WTC11 (cell line): ENCODE results near the gene REC8. TPM values are rescaled to one million over a fixed set of nuclear protein-coding genes. Genes with fewer than 3 reads are reported as not detected.

ENCODE experiments used
- ATAC-seq: fragments of 200-7000 bp; cut with Tn5 transposase; 2 replicates; pipeline ENCODE4 v1.10.0; 2021; ENCODE audit warnings: mild to moderate bottlenecking, moderate library complexity
- CTCF ChIA-PET: fragments of 300-600 bp; sonication (Branson Sonifier 250); formaldehyde crosslinking; loops from one replicate; lab custom pipeline; 2021; ENCODE audit warnings: antibody characterized with exemption; lab: Charles Lee
- POLR2A ChIA-PET: fragments of 350-600 bp; sonication (Branson Sonifier 250); formaldehyde crosslinking; loops from one replicate; lab custom pipeline; 2021; ENCODE audit warnings: antibody characterized with exemption; lab: Charles Lee
- DNase-seq: peaks from one replicate; pipeline ENCODE4 v3.0.0; 2021; ENCODE audit warnings: low spot score
- H3K27ac Mint-ChIP-seq: 2 replicates; pipeline ENCODE4 v1.8.0; 2021; ENCODE audit warnings: mixed read lengths
- H3K27me3 Mint-ChIP-seq: 2 replicates; pipeline ENCODE4 v1.8.0; 2021; ENCODE audit warnings: low read depth, mild to moderate bottlenecking, moderate library complexity, mixed read lengths
- H3K36me3 Mint-ChIP-seq: 2 replicates; pipeline ENCODE4 v1.8.0; 2021; ENCODE audit warnings: mixed read lengths
- H3K4me1 Mint-ChIP-seq: 2 replicates; pipeline ENCODE4 v1.8.0; 2022; ENCODE audit warnings: mixed read lengths
- H3K4me3 Mint-ChIP-seq: 2 replicates; pipeline ENCODE4 v1.8.0; 2021; ENCODE audit warnings: mild to moderate bottlenecking, moderate library complexity, mixed read lengths
- H3K9me3 Mint-ChIP-seq: 2 replicates; pipeline ENCODE4 v1.8.0; 2021; ENCODE audit warnings: mixed read lengths
- ESRRA ChIP-seq: sonication (generic); formaldehyde crosslinking; IDR thresholded peaks from 2 replicates; pipeline ENCODE4 v1.8.1; 2022; ENCODE audit warnings: mild to moderate bottlenecking, missing genetic modification reagents, borderline replicate concordance
- GABPB1 ChIP-seq: sonication (generic); formaldehyde crosslinking; IDR thresholded peaks from 2 replicates; pipeline ENCODE4 v1.8.1; 2023; ENCODE audit warnings: mild to moderate bottlenecking, missing genetic modification reagents
- JAZF1 ChIP-seq: fragments of 250-450 bp; sonication (Bioruptor Pico); IDR thresholded peaks from 2 replicates; pipeline ENCODE4 v1.9.0; 2021; ENCODE audit warnings: moderate library complexity, mild to moderate bottlenecking, inconsistent platforms
- NFE2L1 ChIP-seq: sonication (generic); formaldehyde crosslinking; IDR thresholded peaks from 2 replicates; pipeline ENCODE4 v1.8.1; 2023; ENCODE audit warnings: missing genetic modification reagents
- RORB ChIP-seq: fragments of 250-450 bp; sonication (Bioruptor Pico); IDR thresholded peaks from 2 replicates; pipeline ENCODE4 v1.9.0; 2021; ENCODE audit warnings: mild to moderate bottlenecking
- SMAD3 ChIP-seq: sonication (generic); formaldehyde crosslinking; IDR thresholded peaks from 2 replicates; pipeline ENCODE4 v1.8.0; 2022; ENCODE audit warnings: missing genetic modification reagents, mild to moderate bottlenecking, borderline replicate concordance
- ZBTB21 ChIP-seq: sonication (generic); formaldehyde crosslinking; IDR thresholded peaks from 2 replicates; pipeline ENCODE4 v1.8.1; 2023; ENCODE audit warnings: mild to moderate bottlenecking, missing genetic modification reagents, borderline replicate concordance
- ZNF219 ChIP-seq: sonication (generic); formaldehyde crosslinking; IDR thresholded peaks from 2 replicates; pipeline ENCODE4 v1.8.0; 2023; ENCODE audit warnings: missing genetic modification reagents, mild to moderate bottlenecking, borderline replicate concordance
- ZNF416 ChIP-seq: fragments of 250-450 bp; sonication (Bioruptor Pico); IDR thresholded peaks from 2 replicates; pipeline ENCODE4 v1.9.0; 2021; ENCODE audit warnings: mild to moderate bottlenecking, inconsistent platforms
- total RNA-seq: library from RNA; stranded (reverse); gene quantifications from 3 replicates; pipeline ENCODE4 v1.2.3, GENCODE V29; 2021
- TF ChIP-seq, protein P1 (sequence below): sonication (generic); formaldehyde crosslinking; IDR thresholded peaks from 2 replicates; pipeline ENCODE4 v1.8.0; 2023; ENCODE audit warnings: missing genetic modification reagents, mild to moderate bottlenecking, borderline replicate concordance
- TF ChIP-seq, protein P2 (sequence below): fragments of 250-450 bp; sonication (Bioruptor Pico); IDR thresholded peaks from 2 replicates; pipeline ENCODE4 v1.8.0; 2021; ENCODE audit warnings: mild to moderate bottlenecking
- TF ChIP-seq, protein P3 (sequence below): sonication (generic); formaldehyde crosslinking; IDR thresholded peaks from 2 replicates; pipeline ENCODE4 v1.8.0; 2022; ENCODE audit warnings: mild to moderate bottlenecking, missing genetic modification reagents
- TF ChIP-seq, protein P4 (sequence below): sonication (generic); formaldehyde crosslinking; IDR thresholded peaks from 2 replicates; pipeline ENCODE4 v1.8.0; 2022; ENCODE audit warnings: mild to moderate bottlenecking, missing genetic modification reagents
- TF ChIP-seq, protein P5 (sequence below): fragments of 250-450 bp; sonication (Bioruptor Pico); IDR thresholded peaks from 2 replicates; pipeline ENCODE4 v1.9.0; 2021; ENCODE audit warnings: moderate library complexity, mild to moderate bottlenecking, inconsistent platforms, borderline replicate concordance
- TF ChIP-seq, protein P6 (sequence below): fragments of 250-450 bp; sonication (Bioruptor Pico); IDR thresholded peaks from 2 replicates; pipeline ENCODE4 v1.9.0; 2021; ENCODE audit warnings: mild to moderate bottlenecking, borderline replicate concordance

Gene REC8
- total RNA-seq, 1 experiment from 2014 or later: 32.2 TPM

DNA sequence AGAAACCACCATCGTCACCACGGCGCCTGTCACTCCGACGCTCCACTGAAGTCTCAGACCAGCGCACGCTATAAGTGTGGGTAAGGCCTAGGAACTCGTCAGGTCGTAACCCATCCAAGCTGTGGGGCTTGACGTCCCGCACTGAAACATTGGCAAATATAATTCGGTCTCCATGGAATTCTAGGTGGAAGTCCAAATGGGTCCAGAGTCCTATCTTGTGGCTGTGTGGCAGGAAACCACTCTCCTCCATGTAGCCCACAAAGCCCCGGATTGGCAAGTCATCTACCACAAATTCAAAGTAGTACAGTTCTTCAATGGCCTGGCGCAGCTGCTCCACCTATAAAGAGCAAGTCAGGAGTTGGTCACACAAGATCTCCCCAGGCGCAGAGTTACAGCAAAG is 21.1 kb downstream of the REC8 start:
- Mint-ChIP-seq H3K4me1 (peaks cover 23% of the 10 kb centered on the region), H3K36me3 (peaks cover 16% of the 10 kb centered on the region), H3K27me3 (no peaks in the 10 kb centered on the region), H3K9me3 (no peaks in the 10 kb centered on the region), H3K4me3 (no peak overlapping the region), H3K27ac (no peak overlapping the region; the same call in 1 of the 2 replicates)
- ChIA-PET POLR2A (no interaction called here), CTCF (no interaction called here)
- DNase-seq (no peak), ATAC-seq (no peak)
- TF ChIP-seq ZNF416 (CRISPR knock-in tag) (no peak), ZNF219 (CRISPR knock-in tag) (no peak), SMAD3 (no peak), NFE2L1 (CRISPR knock-in tag) (no peak), RORB (CRISPR knock-in tag) (no peak), JAZF1 (no peak), ZBTB21 (CRISPR knock-in tag) (no peak), GABPB1 (CRISPR knock-in tag) (no peak), ESRRA (no peak)
- TF ChIP-seq, protein P1, sequence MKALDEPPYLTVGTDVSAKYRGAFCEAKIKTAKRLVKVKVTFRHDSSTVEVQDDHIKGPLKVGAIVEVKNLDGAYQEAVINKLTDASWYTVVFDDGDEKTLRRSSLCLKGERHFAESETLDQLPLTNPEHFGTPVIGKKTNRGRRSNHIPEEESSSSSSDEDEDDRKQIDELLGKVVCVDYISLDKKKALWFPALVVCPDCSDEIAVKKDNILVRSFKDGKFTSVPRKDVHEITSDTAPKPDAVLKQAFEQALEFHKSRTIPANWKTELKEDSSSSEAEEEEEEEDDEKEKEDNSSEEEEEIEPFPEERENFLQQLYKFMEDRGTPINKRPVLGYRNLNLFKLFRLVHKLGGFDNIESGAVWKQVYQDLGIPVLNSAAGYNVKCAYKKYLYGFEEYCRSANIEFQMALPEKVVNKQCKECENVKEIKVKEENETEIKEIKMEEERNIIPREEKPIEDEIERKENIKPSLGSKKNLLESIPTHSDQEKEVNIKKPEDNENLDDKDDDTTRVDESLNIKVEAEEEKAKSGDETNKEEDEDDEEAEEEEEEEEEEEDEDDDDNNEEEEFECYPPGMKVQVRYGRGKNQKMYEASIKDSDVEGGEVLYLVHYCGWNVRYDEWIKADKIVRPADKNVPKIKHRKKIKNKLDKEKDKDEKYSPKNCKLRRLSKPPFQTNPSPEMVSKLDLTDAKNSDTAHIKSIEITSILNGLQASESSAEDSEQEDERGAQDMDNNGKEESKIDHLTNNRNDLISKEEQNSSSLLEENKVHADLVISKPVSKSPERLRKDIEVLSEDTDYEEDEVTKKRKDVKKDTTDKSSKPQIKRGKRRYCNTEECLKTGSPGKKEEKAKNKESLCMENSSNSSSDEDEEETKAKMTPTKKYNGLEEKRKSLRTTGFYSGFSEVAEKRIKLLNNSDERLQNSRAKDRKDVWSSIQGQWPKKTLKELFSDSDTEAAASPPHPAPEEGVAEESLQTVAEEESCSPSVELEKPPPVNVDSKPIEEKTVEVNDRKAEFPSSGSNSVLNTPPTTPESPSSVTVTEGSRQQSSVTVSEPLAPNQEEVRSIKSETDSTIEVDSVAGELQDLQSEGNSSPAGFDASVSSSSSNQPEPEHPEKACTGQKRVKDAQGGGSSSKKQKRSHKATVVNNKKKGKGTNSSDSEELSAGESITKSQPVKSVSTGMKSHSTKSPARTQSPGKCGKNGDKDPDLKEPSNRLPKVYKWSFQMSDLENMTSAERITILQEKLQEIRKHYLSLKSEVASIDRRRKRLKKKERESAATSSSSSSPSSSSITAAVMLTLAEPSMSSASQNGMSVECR (CRISPR knock-in tag): no peak
- TF ChIP-seq, protein P2, sequence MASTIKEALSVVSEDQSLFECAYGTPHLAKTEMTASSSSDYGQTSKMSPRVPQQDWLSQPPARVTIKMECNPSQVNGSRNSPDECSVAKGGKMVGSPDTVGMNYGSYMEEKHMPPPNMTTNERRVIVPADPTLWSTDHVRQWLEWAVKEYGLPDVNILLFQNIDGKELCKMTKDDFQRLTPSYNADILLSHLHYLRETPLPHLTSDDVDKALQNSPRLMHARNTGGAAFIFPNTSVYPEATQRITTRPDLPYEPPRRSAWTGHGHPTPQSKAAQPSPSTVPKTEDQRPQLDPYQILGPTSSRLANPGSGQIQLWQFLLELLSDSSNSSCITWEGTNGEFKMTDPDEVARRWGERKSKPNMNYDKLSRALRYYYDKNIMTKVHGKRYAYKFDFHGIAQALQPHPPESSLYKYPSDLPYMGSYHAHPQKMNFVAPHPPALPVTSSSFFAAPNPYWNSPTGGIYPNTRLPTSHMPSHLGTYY (CRISPR knock-in tag): no peak
- TF ChIP-seq, protein P3, sequence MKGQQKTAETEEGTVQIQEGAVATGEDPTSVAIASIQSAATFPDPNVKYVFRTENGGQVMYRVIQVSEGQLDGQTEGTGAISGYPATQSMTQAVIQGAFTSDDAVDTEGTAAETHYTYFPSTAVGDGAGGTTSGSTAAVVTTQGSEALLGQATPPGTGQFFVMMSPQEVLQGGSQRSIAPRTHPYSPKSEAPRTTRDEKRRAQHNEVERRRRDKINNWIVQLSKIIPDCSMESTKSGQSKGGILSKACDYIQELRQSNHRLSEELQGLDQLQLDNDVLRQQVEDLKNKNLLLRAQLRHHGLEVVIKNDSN (CRISPR knock-in tag): no peak
- TF ChIP-seq, protein P4, sequence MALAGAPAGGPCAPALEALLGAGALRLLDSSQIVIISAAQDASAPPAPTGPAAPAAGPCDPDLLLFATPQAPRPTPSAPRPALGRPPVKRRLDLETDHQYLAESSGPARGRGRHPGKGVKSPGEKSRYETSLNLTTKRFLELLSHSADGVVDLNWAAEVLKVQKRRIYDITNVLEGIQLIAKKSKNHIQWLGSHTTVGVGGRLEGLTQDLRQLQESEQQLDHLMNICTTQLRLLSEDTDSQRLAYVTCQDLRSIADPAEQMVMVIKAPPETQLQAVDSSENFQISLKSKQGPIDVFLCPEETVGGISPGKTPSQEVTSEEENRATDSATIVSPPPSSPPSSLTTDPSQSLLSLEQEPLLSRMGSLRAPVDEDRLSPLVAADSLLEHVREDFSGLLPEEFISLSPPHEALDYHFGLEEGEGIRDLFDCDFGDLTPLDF: no peak
- TF ChIP-seq, protein P5, sequence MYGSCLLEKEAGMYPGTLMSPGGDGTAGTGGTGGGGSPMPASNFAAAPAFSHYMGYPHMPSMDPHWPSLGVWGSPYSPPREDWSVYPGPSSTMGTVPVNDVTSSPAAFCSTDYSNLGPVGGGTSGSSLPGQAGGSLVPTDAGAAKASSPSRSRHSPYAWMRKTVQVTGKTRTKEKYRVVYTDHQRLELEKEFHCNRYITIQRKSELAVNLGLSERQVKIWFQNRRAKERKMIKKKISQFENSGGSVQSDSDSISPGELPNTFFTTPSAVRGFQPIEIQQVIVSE (CRISPR knock-in tag): no peak
- TF ChIP-seq, protein P6, sequence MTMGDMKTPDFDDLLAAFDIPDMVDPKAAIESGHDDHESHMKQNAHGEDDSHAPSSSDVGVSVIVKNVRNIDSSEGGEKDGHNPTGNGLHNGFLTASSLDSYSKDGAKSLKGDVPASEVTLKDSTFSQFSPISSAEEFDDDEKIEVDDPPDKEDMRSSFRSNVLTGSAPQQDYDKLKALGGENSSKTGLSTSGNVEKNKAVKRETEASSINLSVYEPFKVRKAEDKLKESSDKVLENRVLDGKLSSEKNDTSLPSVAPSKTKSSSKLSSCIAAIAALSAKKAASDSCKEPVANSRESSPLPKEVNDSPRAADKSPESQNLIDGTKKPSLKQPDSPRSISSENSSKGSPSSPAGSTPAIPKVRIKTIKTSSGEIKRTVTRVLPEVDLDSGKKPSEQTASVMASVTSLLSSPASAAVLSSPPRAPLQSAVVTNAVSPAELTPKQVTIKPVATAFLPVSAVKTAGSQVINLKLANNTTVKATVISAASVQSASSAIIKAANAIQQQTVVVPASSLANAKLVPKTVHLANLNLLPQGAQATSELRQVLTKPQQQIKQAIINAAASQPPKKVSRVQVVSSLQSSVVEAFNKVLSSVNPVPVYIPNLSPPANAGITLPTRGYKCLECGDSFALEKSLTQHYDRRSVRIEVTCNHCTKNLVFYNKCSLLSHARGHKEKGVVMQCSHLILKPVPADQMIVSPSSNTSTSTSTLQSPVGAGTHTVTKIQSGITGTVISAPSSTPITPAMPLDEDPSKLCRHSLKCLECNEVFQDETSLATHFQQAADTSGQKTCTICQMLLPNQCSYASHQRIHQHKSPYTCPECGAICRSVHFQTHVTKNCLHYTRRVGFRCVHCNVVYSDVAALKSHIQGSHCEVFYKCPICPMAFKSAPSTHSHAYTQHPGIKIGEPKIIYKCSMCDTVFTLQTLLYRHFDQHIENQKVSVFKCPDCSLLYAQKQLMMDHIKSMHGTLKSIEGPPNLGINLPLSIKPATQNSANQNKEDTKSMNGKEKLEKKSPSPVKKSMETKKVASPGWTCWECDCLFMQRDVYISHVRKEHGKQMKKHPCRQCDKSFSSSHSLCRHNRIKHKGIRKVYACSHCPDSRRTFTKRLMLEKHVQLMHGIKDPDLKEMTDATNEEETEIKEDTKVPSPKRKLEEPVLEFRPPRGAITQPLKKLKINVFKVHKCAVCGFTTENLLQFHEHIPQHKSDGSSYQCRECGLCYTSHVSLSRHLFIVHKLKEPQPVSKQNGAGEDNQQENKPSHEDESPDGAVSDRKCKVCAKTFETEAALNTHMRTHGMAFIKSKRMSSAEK: no peak
